HepG2 (cell line): Measurements from ENCODE around the gene RORB. TPM values are rescaled to one million over a fixed set of nuclear protein-coding genes. Genes with fewer than 3 reads are reported as not detected.

ENCODE experiments used
- ATAC-seq: fragments of 200-7000 bp; cut with Tn5 transposase; 3 replicates; pipeline ENCODE4 v1.9.1; 2020; ENCODE audit warnings: mild to moderate bottlenecking, moderate library complexity
- BruUV-seq: library from RNA; stranded (reverse); fragments of 400-500 nt; replicated peaks from 2 replicates; lab custom pipeline; 2021; lab: Mats Ljungman, UMichigan
- CTCF ChIA-PET: fragments of 300-600 bp; formaldehyde crosslinking; extraction: SDS; loops from one replicate; lab custom pipeline; 2021; ENCODE audit warnings: low total read pairs, inconsistent platforms, low intra/inter-chr PET ratio; lab: Yijun Ruan, JAX
- POLR2A ChIA-PET: fragments of 350-600 bp; sonication (Branson Sonifier 250); formaldehyde crosslinking; loops from one replicate; lab custom pipeline; 2020; ENCODE audit warnings: antibody characterized with exemption, inconsistent platforms; lab: Yijun Ruan, JAX
- DNase-seq: peaks from one replicate; pipeline ENCODE4 v3.0.0-alpha.2; 2015; ENCODE audit warnings: low spot score
- FAIRE-seq: peaks from 3 replicates; lab custom pipeline; 2011; peaks lifted over from hg19 to GRCh38; lab: Jason Lieb, UNC
- H2AFZ ChIP-seq: one replicate; pipeline ENCODE4 v1.6.1; 2011; ENCODE audit warnings: low read length, inconsistent platforms
- H3K27ac ChIP-seq: fragments of 300-600 bp; 3 replicates; pipeline ENCODE4 v1.8.0; 2011; ENCODE audit warnings: mixed run types, mild to moderate bottlenecking, mixed read lengths, low read length, inconsistent platforms; ENCODE audit not compliant: insufficient read depth; ENCODE audit errors: extremely low read length
- H3K27me3 ChIP-seq, 2 experiments: fragments of 200-600 bp in 1 of 2; 2 replicates in 1 of 2; 3 replicates in 1 of 2; pipeline versions ENCODE4 v1.6.0 to v1.8.0; 2011; ENCODE audit warnings: low read length in 2 of 2, mild to moderate bottlenecking in 2 of 2, moderate library complexity in 2 of 2, inconsistent platforms in 1 of 2; ENCODE audit not compliant: insufficient read depth in 2 of 2, control insufficient read depth in 1 of 2
- H3K36me3 ChIP-seq, 2 experiments: fragments of 200-600 bp in 1 of 2; replicated peaks in 1 of 2; 2 replicates in 1 of 2; 3 replicates in 1 of 2; pipeline versions ENCODE4 v1.5.1 to v1.8.0; 2011; ENCODE audit warnings: low read length in 2 of 2, inconsistent platforms in 1 of 2; ENCODE audit not compliant: insufficient read depth in 2 of 2, control insufficient read depth in 1 of 2
- H3K4me1 ChIP-seq: 2 replicates; pipeline ENCODE4 v1.5.1; 2012; ENCODE audit warnings: low read length, inconsistent platforms; ENCODE audit not compliant: insufficient read depth
- H3K4me2 ChIP-seq: 2 replicates; pipeline ENCODE4 v1.6.0; 2011; ENCODE audit warnings: low read depth, low read length, inconsistent platforms
- H3K4me3 ChIP-seq, 3 experiments: fragments of 200-600 bp in 1 of 3; sonication (generic), shearing (Covaris generic) in 1 of 3; replicated peaks in 1 of 3; 2 replicates each; pipeline ENCODE4 v1.5.1; 2011 to 2016; ENCODE audit warnings: low read length in 3 of 3, inconsistent platforms in 2 of 3, low read depth in 2 of 3, mild to moderate bottlenecking in 2 of 3, control low read depth in 1 of 3, mixed read lengths in 1 of 3; ENCODE audit not compliant: insufficient read depth in 1 of 3
- H3K79me2 ChIP-seq: one replicate; pipeline ENCODE4 v1.6.1; 2011; ENCODE audit warnings: low read length, inconsistent platforms; ENCODE audit not compliant: insufficient read depth
- H3K9ac ChIP-seq: 2 replicates; pipeline ENCODE4 v1.6.0; 2011; ENCODE audit warnings: mild to moderate bottlenecking, low read depth, low read length, inconsistent platforms; ENCODE audit not compliant: insufficient read depth
- H3K9me3 ChIP-seq: 2 replicates; pipeline ENCODE4 v1.5.1; 2012; ENCODE audit warnings: mild to moderate bottlenecking, low read length
- H4K20me1 ChIP-seq: 2 replicates; pipeline ENCODE4 v1.6.0; 2011; ENCODE audit warnings: inconsistent platforms, mild to moderate bottlenecking, low read length, moderate library complexity; ENCODE audit not compliant: insufficient read depth
- MAFF ChIP-seq: IDR thresholded peaks from 2 replicates; pipeline ENCODE4 v1.6.1; 2011; ENCODE audit warnings: low read depth, low read length, improper control_type of control experiment
- MAFK ChIP-seq, 2 experiments: IDR thresholded peaks in 1 of 2; conservative IDR thresholded peaks in 1 of 2; 2 replicates each; pipeline ENCODE4 v1.6.1; 2011; ENCODE audit warnings: improper control_type of control experiment in 2 of 2, low read length in 2 of 2
- PRDM15 ChIP-seq: sonication (generic); formaldehyde crosslinking; IDR thresholded peaks from 2 replicates; pipeline ENCODE4 v1.4.0; 2020; ENCODE audit warnings: missing genetic modification reagents
- RXRB ChIP-seq: IDR thresholded peaks from 2 replicates; pipeline ENCODE4 v1.6.1; 2016; ENCODE audit warnings: borderline replicate concordance, missing genetic modification reagents, missing compliant biosample characterization
- STAG1 ChIP-seq: sonication (generic); formaldehyde crosslinking; IDR thresholded peaks from 2 replicates; pipeline ENCODE4 v1.4.0; 2020; ENCODE audit warnings: missing genetic modification reagents
- ZKSCAN1 ChIP-seq: fragments of 150-350 bp; IDR thresholded peaks from 2 replicates; pipeline ENCODE4 v1.6.1; 2014; ENCODE audit warnings: low read length
- ZNF235 ChIP-seq: sonication (generic); formaldehyde crosslinking; IDR thresholded peaks from 2 replicates; pipeline ENCODE4 v1.8.1; 2023; ENCODE audit warnings: mild to moderate bottlenecking, missing genetic modification reagents, borderline replicate concordance
- ZNF512 ChIP-seq: sonication (generic); formaldehyde crosslinking; IDR thresholded peaks from 2 replicates; pipeline ENCODE4 v1.4.0; 2020; ENCODE audit warnings: mild to moderate bottlenecking, missing genetic modification reagents
- ZNF670 ChIP-seq: sonication (generic); formaldehyde crosslinking; IDR thresholded peaks from 2 replicates; pipeline ENCODE4 v1.8.0; 2022; ENCODE audit warnings: mild to moderate bottlenecking, missing genetic modification reagents, borderline replicate concordance
- WGBS: methylation state at CpG from one replicate; pipeline ENCODE4 v1.1.6; 2017; ENCODE audit warnings: low lambda C conversion rate; 5-methylcytosine and 5-hydroxymethylcytosine counted together
- in situ Hi-C: cut with HindIII; loops from 2 replicates; pipeline ENCODE4 v1.10.0; 2017; ENCODE audit warnings: low pct_unique_long_range_greater_than_20kb; ENCODE audit not compliant: extremely low pct_ligation_motif_present
- intact Hi-C: fragments of 100-400 bp; cut with micrococcal nuclease; formaldehyde crosslinking; loops from one replicate; pipeline ENCODE4 v1.10.0; 2022; ENCODE audit not compliant: unreplicated experiment
- polyA plus RNA-seq, 8 experiments: library from polyadenylated mRNA; depleted of rRNA in 3 of 8; stranded (reverse) in 7 of 8; unstranded in 1 of 8; fragments of >200 nt; fragmentation: Illumina TruSeq in 4 of 8; extraction: Trizol in 4 of 8; gene quantifications; 2 replicates each; pipeline versions ENCODE4 v1.2.1 to v1.2.3, GENCODE V29; 2011 to 2016; ENCODE audit warnings: low read depth in 4 of 8, missing spikeins in 1 of 8, mixed read lengths in 1 of 8; ENCODE audit not compliant: insufficient read depth in 1 of 8
- total RNA-seq, 5 experiments: library from RNA; depleted of rRNA; stranded (reverse); fragments of >200 nt; fragmentation: Illumina TruSeq; extraction: Trizol; gene quantifications; 2 replicates each; pipeline ENCODE4 v1.2.3, GENCODE V29; 2016; ENCODE audit warnings: low read depth in 1 of 5
- TF ChIP-seq, protein P1 (sequence below): sonication (generic); formaldehyde crosslinking; IDR thresholded peaks from 2 replicates; pipeline ENCODE4 v1.5.0; 2020; ENCODE audit warnings: mild to moderate bottlenecking, missing genetic modification reagents, moderate library complexity

Gene RORB
- total and polyA plus RNA-seq, 2 of the 13 experiments (the other 11 are each of a cell fraction or from before 2014, with no cell fraction given): not detected

DNA sequence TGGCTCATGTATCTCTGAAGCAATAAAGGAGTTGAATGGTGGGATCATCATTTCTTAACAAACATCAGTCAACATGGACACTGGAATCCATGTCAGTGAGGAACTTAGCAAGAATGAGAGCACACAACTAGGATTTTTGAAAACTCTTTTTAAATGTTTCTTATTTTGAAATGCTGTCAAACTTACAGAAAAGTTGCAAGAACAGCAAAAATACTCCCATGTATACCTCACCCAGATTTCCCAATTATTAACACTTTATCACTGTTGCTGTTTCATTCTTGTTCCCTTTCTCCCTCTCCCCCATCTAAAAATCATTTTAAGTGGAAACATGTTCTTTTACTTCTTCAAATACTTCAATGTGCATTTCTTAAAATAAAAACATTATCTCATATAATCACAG, 65.5 kb downstream of the RORB start:
- Histone ChIP-seq H2AFZ (no peak overlapping the region), H3K4me2 (no peak overlapping the region), H4K20me1 (no peaks in the 10 kb centered on the region), H3K27me3 (no peaks in the 10 kb centered on the region), H3K36me3 (no peaks in the 10 kb centered on the region), H3K79me2 (no peaks in the 10 kb centered on the region)
- TF ChIP-seq MAFK (conservative IDR thresholded peaks at IDR 0.05 in 1 of 2, IDR thresholded peaks at IDR 0.05 in 1 of 2; ENCODE audit: low read length in 2 of 2) (peak in 1 of 2 experiments; percentile 67; a peak in 3 of 4 replicates), ZNF235 (CRISPR knock-in tag) (no peak), MAFF (peak; percentile 39; the same call in 1 of the 2 replicates)
- TF ChIP-seq, all 625 proteins: peak for 2
- Histone ChIP-seq H3K4me1 (no peaks in the 10 kb centered on the region), H3K9me3 (no peaks in the 10 kb centered on the region), H3K9ac (no peak overlapping the region), H3K27ac (no peak overlapping the region), H3K4me3 (no peak overlapping the region)
- DNase-seq (no peak), ATAC-seq (no peak), FAIRE-seq (no peak)
- intact Hi-C loops: no loop called here
- POLR2A ChIA-PET: no interaction called here
- CTCF ChIA-PET: no interaction called here
- in situ Hi-C loops: no loop called here
- BruUV-seq: no TSS peak

- FAIRE-seq: peak; percentile 71
- DNase-seq: peak; percentile 15
- WGBS: 15% methylated on average over 4 of the region's 4 CpGs
- TF ChIP-seq PRDM15 (CRISPR knock-in tag) (no peak), ZNF670 (CRISPR knock-in tag) (no peak), STAG1 (CRISPR knock-in tag) (peak; percentile 63), ZNF512 (CRISPR knock-in tag) (no peak), RXRB (CRISPR knock-in tag) (no peak), ZKSCAN1 (no peak)
- TF ChIP-seq, protein P1, sequence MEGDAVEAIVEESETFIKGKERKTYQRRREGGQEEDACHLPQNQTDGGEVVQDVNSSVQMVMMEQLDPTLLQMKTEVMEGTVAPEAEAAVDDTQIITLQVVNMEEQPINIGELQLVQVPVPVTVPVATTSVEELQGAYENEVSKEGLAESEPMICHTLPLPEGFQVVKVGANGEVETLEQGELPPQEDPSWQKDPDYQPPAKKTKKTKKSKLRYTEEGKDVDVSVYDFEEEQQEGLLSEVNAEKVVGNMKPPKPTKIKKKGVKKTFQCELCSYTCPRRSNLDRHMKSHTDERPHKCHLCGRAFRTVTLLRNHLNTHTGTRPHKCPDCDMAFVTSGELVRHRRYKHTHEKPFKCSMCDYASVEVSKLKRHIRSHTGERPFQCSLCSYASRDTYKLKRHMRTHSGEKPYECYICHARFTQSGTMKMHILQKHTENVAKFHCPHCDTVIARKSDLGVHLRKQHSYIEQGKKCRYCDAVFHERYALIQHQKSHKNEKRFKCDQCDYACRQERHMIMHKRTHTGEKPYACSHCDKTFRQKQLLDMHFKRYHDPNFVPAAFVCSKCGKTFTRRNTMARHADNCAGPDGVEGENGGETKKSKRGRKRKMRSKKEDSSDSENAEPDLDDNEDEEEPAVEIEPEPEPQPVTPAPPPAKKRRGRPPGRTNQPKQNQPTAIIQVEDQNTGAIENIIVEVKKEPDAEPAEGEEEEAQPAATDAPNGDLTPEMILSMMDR: peak; percentile 62
These were observed 73.9 kb downstream of the RORB start for GRCh38 chr9:74570879-74571512.

More at GRCh38 chr9:74570879-74571512, 73.9 kb downstream of the RORB start:
- intact Hi-C loops: loop anchor here (1.0 to 10.0 kb wide), 5 partner anchors 192 to 1370 kb away; no protein-coding TSS in a partner anchor
- Histone ChIP-seq H3K4me2 (no peak overlapping the region), H3K9me3 (no peaks in the 10 kb centered on the region), H2AFZ (no peak overlapping the region), H4K20me1 (no peaks in the 10 kb centered on the region), H3K4me3 (no peak overlapping the region), H3K4me1 (no peaks in the 10 kb centered on the region), H3K79me2 (no peaks in the 10 kb centered on the region), H3K27ac (no peak overlapping the region), H3K27me3 (peaks cover 0 to 6% of the 10 kb centered on the region in 2 experiments; a peak in 1 of 5 replicates), H3K9ac (no peak overlapping the region), H3K36me3 (no peaks in the 10 kb centered on the region)
- CTCF ChIA-PET: interaction anchor here (2.9 kb wide), 1 partner anchor 887 kb away, joined by 25 read pairs; no protein-coding TSS in a partner anchor
- in situ Hi-C loops: loop anchor here (5.0 kb wide), 1 partner anchor 889 kb away; no protein-coding TSS in a partner anchor
- no TSS peak for BruUV-seq
- POLR2A ChIA-PET: no interaction called here
- no peak for ATAC-seq
